Nephron progenitor cell (in vitro differentiated cells): ENCODE measurements around the gene INSIG1.

ENCODE experiments used
- DNase-seq: peaks from one replicate; pipeline ENCODE4 v3.0.0; 2021
- H3K27ac Mint-ChIP-seq: 2 replicates; pipeline ENCODE4 v1.8.0; 2021; ENCODE audit warnings: mild to moderate bottlenecking, moderate library complexity, mixed read lengths
- H3K27me3 Mint-ChIP-seq: 2 replicates; pipeline ENCODE4 v1.8.0; 2021; ENCODE audit warnings: mild to moderate bottlenecking, low read depth, mixed read lengths; ENCODE audit not compliant: poor library complexity
- H3K36me3 Mint-ChIP-seq: 2 replicates; pipeline ENCODE4 v1.8.0; 2021; ENCODE audit warnings: low read depth, mixed read lengths
- H3K4me1 Mint-ChIP-seq: 2 replicates; pipeline ENCODE4 v1.8.0; 2021; ENCODE audit warnings: mixed read lengths
- H3K4me3 Mint-ChIP-seq: 2 replicates; pipeline ENCODE4 v1.8.0; 2021; ENCODE audit warnings: mild to moderate bottlenecking, moderate library complexity, mixed read lengths
- H3K9me3 Mint-ChIP-seq: 2 replicates; pipeline ENCODE4 v1.8.0; 2021; ENCODE audit warnings: mild to moderate bottlenecking, moderate library complexity, mixed read lengths
- CTCF ChIP-seq: fragments of 200-600 bp; sonication (generic); IDR thresholded peaks from 2 replicates; pipeline ENCODE4 v1.5.0; 2021; ENCODE audit warnings: antibody characterized with exemption

Gene INSIG1

GRCh38 chr7:155296788-155297516, 726 bp upstream of the INSIG1 start:
- H3K27ac Mint-ChIP-seq: peak overlapping the region; percentile 96
- no peak for TF ChIP-seq CTCF
- peaks cover 56% of the 10 kb centered on the region for H3K4me1 Mint-ChIP-seq
- peak; percentile 47 for DNase-seq
- H3K36me3 Mint-ChIP-seq: peaks cover 31% of the 10 kb centered on the region
- H3K4me3 Mint-ChIP-seq: peak overlapping the region; percentile 83
- peaks cover 9% of the 10 kb centered on the region for H3K27me3 Mint-ChIP-seq
- peaks cover 25% of the 10 kb centered on the region for H3K9me3 Mint-ChIP-seq

- Mint-ChIP-seq H3K36me3 (peaks cover 40% of the 10 kb centered on the region), H3K27ac (peak overlapping the region; percentile 96), H3K27me3 (peaks cover 3% of the 10 kb centered on the region), H3K4me3 (peak overlapping the region; percentile 91), H3K4me1 (peaks cover 48% of the 10 kb centered on the region), H3K9me3 (peaks cover 22% of the 10 kb centered on the region)
- TF ChIP-seq CTCF: no peak
- peak; percentile 19 for DNase-seq
These were observed 683 bp downstream of the INSIG1 start for GRCh38 chr7:155298288-155298833.

GRCh38 chr7:155298834-155299534, 1.3 kb downstream of the INSIG1 start:
- peak; percentile 81 for DNase-seq
- Mint-ChIP-seq H3K9me3 (peaks cover 20% of the 10 kb centered on the region), H3K27me3 (peaks cover 3% of the 10 kb centered on the region), H3K4me3 (peak overlapping the region; percentile 91), H3K36me3 (peaks cover 44% of the 10 kb centered on the region), H3K4me1 (peaks cover 48% of the 10 kb centered on the region), H3K27ac (peak overlapping the region; percentile 96)
- no peak for TF ChIP-seq CTCF

GRCh38 chr7:155299535-155300202, 2.0 kb downstream of the INSIG1 start:
- H3K27ac Mint-ChIP-seq: peak overlapping the region; percentile 96
- peaks cover 3% of the 10 kb centered on the region for H3K27me3 Mint-ChIP-seq
- DNase-seq: no peak
- H3K4me1 Mint-ChIP-seq: peaks cover 48% of the 10 kb centered on the region
- peak overlapping the region; percentile 91 for H3K4me3 Mint-ChIP-seq
- H3K36me3 Mint-ChIP-seq: peaks cover 44% of the 10 kb centered on the region
- no peak for TF ChIP-seq CTCF
- H3K9me3 Mint-ChIP-seq: peaks cover 13% of the 10 kb centered on the region

- Mint-ChIP-seq H3K4me3 (peak overlapping the region; percentile 91), H3K9me3 (peaks cover 4% of the 10 kb centered on the region), H3K27ac (no peak overlapping the region), H3K36me3 (peaks cover 52% of the 10 kb centered on the region), H3K4me1 (peaks cover 45% of the 10 kb centered on the region), H3K27me3 (no peaks in the 10 kb centered on the region)
- DNase-seq: no peak
- no peak for TF ChIP-seq CTCF
These were observed 3.2 kb downstream of the INSIG1 start for GRCh38 chr7:155300641-155301452.
